Left ventricle myocardium inferior (tissue), 1 donor: ENCODE measurements around the gene CLSTN3. TPM values are rescaled to one million over a fixed set of nuclear protein-coding genes. Genes with fewer than 3 reads are reported as not detected.

Experiments
- DNase-seq: peaks from one replicate; pipeline ENCODE4 v3.0.0-alpha.2; 2020
- H3K27ac ChIP-seq: fragments of 200-600 bp; replicated peaks from 2 replicates; pipeline ENCODE4 v1.8.0; 2021
- H3K27me3 ChIP-seq: fragments of 200-600 bp; 2 replicates; pipeline ENCODE4 v1.8.0; 2021; ENCODE audit warnings: low read depth
- H3K36me3 ChIP-seq: fragments of 200-600 bp; 2 replicates; pipeline ENCODE4 v1.8.0; 2021
- H3K4me1 ChIP-seq: fragments of 200-600 bp; 2 replicates; pipeline ENCODE4 v1.8.0; 2021
- H3K4me3 ChIP-seq: fragments of 200-600 bp; 2 replicates; pipeline ENCODE4 v1.8.0; 2021; ENCODE audit warnings: mild to moderate bottlenecking, moderate library complexity
- H3K9me3 ChIP-seq: fragments of 200-600 bp; replicated peaks from 2 replicates; pipeline ENCODE4 v1.8.0; 2021
- intact Hi-C: fragments of 100-400 bp; cut with micrococcal nuclease; formaldehyde crosslinking; loops from one replicate; pipeline ENCODE4 v1.11.0; 2022
- total RNA-seq: library from RNA; stranded (reverse); fragmentation: NEBNext Ultra II Directional; extraction: Animal tissue kit (Norgen Biotek cat#: 25700); gene quantifications from one replicate; pipeline ENCODE4 v1.2.1, GENCODE V29; 2021
- TF ChIP-seq, protein P1 (sequence below): fragments of 200-600 bp; IDR thresholded peaks from 2 replicates; pipeline ENCODE4 v1.8.0; 2021; ENCODE audit warnings: antibody characterized with exemption, mild to moderate bottlenecking, borderline replicate concordance
- donor health status: DM: no; HTN: yes; CAD: no; lungs with severe emphysema.

CLSTN3 gene
- total RNA-seq, 1 donor from 2014 or later: 4.6 TPM

DNA sequence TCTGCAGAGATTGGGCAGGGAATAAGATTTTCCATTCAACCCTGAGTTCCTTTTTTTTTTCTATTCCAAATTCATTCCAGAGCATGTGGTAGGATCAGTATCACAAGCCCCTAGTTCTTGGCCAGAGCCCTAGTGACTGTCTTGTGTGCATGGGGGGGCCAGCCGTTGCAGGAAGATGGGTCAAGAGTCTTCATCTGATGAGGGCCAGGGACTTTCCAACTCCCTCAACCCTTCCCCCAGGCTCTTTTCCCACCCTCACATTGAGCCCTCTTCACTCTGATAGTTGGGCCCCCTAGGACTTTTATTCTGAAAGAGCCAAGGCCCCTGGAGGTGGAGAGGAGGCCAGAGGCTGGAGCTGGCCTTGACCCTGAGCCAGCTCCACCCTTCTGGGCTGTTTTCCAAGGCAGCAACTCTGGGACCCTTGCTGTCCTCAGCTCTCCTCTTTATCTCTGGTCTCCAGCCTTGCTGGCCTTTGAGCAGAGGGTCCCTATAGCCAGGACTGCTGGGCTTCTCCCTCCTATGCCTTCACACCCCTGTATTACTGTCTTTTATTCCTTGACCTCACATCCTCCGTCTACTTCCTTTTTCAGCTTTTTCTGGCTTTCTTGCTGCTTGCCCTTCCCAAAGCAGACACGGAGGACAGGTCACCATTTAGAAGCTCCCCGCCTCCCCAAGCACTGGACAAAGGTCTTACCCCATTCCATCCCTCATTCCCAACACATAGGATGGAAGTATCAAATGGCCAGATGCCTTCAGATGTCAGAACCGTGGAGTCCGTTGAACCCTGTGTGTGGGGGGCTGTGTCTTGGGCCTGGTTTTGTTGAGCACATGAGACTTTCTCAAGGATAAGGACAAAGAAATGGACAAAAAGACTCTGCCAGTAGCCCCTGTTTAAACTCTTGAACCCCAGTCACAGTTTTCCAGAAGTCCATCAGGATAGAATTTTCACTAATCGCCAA, 7.1 kb upstream of the CLSTN3 start:
- Histone ChIP-seq H3K36me3 (no peaks in the 10 kb centered on the region), H3K27me3 (peaks cover 11% of the 10 kb centered on the region), H3K9me3 (no peaks in the 10 kb centered on the region), H3K27ac (peak overlapping the region; percentile 32), H3K4me3 (no peak overlapping the region), H3K4me1 (peaks cover 21% of the 10 kb centered on the region)
- peak; percentile 42 for DNase-seq
- TF ChIP-seq, protein P1, sequence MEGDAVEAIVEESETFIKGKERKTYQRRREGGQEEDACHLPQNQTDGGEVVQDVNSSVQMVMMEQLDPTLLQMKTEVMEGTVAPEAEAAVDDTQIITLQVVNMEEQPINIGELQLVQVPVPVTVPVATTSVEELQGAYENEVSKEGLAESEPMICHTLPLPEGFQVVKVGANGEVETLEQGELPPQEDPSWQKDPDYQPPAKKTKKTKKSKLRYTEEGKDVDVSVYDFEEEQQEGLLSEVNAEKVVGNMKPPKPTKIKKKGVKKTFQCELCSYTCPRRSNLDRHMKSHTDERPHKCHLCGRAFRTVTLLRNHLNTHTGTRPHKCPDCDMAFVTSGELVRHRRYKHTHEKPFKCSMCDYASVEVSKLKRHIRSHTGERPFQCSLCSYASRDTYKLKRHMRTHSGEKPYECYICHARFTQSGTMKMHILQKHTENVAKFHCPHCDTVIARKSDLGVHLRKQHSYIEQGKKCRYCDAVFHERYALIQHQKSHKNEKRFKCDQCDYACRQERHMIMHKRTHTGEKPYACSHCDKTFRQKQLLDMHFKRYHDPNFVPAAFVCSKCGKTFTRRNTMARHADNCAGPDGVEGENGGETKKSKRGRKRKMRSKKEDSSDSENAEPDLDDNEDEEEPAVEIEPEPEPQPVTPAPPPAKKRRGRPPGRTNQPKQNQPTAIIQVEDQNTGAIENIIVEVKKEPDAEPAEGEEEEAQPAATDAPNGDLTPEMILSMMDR: no peak
- intact Hi-C loops: no loop called here

DNA sequence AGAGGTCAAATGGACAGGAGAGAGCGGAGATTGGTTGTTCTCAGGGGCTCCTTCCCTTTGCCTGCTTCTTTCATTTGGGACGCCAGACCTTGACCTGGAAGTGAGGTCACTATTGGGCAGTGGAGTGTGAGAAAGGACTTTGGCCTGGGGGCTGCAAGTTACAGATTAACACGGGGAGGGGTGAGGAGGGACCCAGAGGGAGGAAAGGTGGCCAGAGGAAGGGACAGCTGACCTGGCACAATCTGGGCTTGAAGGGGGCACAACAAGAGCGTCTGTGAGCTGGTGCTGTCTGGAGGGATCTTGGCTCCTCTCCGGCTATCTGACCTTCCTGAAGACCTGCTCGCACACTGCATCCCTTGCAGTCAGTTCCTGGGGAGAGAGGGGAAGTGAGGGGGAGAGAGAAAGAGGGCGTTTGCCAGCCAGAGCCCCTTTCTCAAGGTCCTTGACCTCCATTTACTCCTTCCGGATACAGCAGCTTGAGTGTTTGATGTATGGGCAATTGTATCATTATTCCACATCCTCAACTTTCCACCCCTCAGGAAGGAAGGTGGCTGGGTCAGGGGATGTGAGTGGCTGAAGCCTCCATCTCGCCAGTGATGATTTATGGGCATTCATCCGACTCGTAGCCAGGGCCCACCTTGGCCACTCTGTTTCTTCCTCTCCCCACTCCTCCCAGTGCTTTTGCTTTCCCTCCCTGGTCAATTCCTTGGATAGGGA, 6.2 kb upstream of the CLSTN3 start:
- Histone ChIP-seq H3K36me3 (no peaks in the 10 kb centered on the region), H3K9me3 (no peaks in the 10 kb centered on the region), H3K4me1 (peaks cover 29% of the 10 kb centered on the region), H3K27me3 (peaks cover 16% of the 10 kb centered on the region), H3K27ac (peak overlapping the region; percentile 32), H3K4me3 (no peak overlapping the region)
- DNase-seq: no peak
- intact Hi-C loops: no loop called here
- TF ChIP-seq, protein P1: no peak

DNA sequence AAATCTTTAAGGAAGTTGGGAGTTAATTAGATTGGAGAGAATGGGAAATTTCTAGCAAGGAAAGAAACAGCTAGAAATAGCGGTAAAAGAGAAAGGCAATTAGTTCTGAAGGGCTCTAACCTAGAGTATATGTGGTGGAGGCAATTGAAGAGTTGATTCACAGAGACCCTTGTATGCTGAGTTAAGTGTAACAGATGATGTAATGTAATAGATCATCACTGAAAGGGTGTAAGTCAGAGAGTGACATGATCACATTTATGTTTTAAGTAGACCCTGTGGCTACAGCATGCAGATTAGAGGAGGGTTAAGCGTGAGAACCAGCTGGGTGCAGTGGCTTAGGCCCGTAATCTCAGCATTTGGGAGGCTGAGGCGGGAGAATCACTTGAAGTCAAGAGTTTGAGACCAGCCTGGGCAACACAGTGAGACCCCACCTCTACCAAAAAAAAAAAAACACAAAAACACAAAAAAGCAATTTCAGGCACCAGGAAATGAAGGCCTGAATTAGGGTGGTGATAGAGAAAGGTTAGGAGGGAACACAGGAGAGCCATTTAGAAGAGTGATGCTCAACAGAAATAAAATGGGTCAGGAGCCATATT, 4.4 kb upstream of the CLSTN3 start:
- Histone ChIP-seq H3K4me3 (no peak overlapping the region), H3K4me1 (peaks cover 45% of the 10 kb centered on the region), H3K36me3 (no peaks in the 10 kb centered on the region), H3K27ac (no peak overlapping the region), H3K27me3 (peaks cover 19% of the 10 kb centered on the region), H3K9me3 (no peaks in the 10 kb centered on the region)
- TF ChIP-seq, protein P1: no peak
- intact Hi-C loops: no loop called here
- DNase-seq: no peak

DNA sequence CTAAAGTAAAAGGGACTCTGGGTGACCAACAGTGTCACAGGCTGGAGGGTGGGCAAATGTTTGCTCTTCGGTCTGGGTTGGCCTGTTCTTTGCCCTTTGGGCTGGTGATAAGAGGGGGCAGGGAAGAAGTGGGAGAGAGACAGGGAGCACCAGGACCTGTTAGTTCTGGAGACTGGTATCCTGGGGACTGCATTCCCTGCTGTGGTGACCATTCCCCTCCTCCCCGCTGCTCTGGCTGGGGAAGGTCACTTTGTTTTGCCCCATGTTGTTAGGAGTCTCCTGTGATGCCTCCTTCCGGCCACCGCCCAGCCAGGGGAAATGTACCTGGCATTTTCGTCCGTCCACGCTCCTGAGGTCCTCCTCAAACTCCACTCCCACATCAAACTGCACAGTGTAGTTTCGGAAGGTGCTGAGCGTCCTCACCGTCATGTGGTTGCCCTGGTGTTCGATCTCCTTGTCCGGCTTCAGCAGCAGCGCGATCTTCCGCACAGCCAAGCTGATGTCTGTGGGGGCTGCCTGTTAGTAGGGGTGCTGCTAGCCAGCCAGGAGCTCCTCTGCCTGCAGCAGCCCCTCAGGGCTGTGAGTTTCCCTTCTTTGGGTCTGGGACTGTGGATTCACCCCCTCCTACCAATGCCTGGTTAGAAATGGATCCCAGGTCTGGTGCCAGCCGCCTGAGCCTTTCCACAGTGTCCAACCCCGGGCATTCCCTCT, 2.1 kb upstream of the CLSTN3 start:
- H3K27me3 ChIP-seq: peaks cover 19% of the 10 kb centered on the region
- intact Hi-C loops: no loop called here
- H3K27ac ChIP-seq: no peak overlapping the region
- no peak for DNase-seq
- peaks cover 42% of the 10 kb centered on the region for H3K4me1 ChIP-seq
- TF ChIP-seq, protein P1: no peak
- H3K36me3 ChIP-seq: no peaks in the 10 kb centered on the region
- no peak overlapping the region for H3K4me3 ChIP-seq
- no peaks in the 10 kb centered on the region for H3K9me3 ChIP-seq

DNA sequence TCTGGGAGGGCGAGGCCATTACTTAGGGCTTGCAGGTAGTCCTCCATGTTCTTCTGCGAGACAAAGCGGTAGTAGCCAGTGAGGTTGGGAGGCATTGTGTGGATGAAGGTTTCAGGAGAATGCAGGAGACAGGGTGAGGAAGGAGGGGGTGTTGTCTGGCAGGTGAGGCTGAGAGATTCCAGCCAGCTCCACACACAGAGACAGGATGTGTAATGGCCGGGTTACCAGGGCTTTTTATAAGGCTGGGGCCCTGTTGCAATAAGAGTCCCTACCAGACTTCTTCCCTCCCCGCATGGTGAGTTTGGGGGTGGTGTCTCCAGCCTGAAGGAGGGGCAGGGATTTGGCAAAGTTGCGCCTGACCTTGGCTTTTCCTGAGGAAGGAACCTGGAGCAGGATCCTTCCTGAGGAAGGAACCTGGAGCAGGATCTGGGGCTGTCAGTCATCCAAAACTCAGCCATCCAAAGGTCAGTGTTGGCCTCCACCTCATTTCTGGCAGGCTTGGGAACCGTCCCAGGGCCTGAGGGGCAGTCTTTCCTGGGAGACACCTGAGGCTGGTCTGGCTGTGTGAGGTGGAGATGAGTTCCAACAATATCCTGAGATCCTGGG, 1.4 kb upstream of the CLSTN3 start, which contains the start of gene RBP5:
TSS of gene RBP5 (minus strand) at position 209 of the 606 bp plus-strand sequence. CDS start at position 95, 114 bp downstream.
- peaks cover 19% of the 10 kb centered on the region for H3K27me3 ChIP-seq
- no peak for DNase-seq
- H3K27ac ChIP-seq: peak within 1 kb of the TSS; percentile 63
- no peaks in the 10 kb centered on the region for H3K9me3 ChIP-seq
- H3K4me1 ChIP-seq: peaks cover 35% of the 10 kb centered on the region
- peak within 1 kb of the TSS; percentile 76 for H3K4me3 ChIP-seq
- intact Hi-C loops: no loop called here
- TF ChIP-seq, protein P1: no peak
- H3K36me3 ChIP-seq: no peaks in the 10 kb centered on the region
